Upper lobe of right lung (tissue), 1 donor: Measurements from ENCODE around the gene BPIFB1. TPM values are rescaled to one million over a fixed set of nuclear protein-coding genes. Genes with fewer than 3 reads are reported as not detected.

Experiments used
- ATAC-seq: fragments of 200-7000 bp; cut with Tn5 transposase; one replicate; pipeline ENCODE4 v1.9.1; 2020; ENCODE audit warnings: mild to moderate bottlenecking, moderate library complexity
- DNase-seq: peaks from one replicate; pipeline ENCODE4 v3.0.0-alpha.2; 2020
- H3K27ac ChIP-seq: fragments of 200-600 bp; one replicate; pipeline ENCODE4 v1.8.0; 2022
- H3K27me3 ChIP-seq: fragments of 200-600 bp; one replicate; pipeline ENCODE4 v1.8.0; 2022; ENCODE audit warnings: mild to moderate bottlenecking
- H3K36me3 ChIP-seq: fragments of 200-600 bp; one replicate; pipeline ENCODE4 v1.8.0; 2022
- H3K4me1 ChIP-seq: fragments of 200-600 bp; one replicate; pipeline ENCODE4 v1.8.0; 2022
- H3K4me3 ChIP-seq: fragments of 200-600 bp; one replicate; pipeline ENCODE4 v1.8.0; 2022; ENCODE audit warnings: mild to moderate bottlenecking
- H3K9me3 ChIP-seq: fragments of 200-600 bp; one replicate; pipeline ENCODE4 v1.8.0; 2022
- CTCF ChIP-seq: fragments of 200-600 bp; IDR thresholded peaks from one replicate; pipeline ENCODE4 v1.8.0; 2022; ENCODE audit warnings: antibody characterized with exemption
- intact Hi-C: fragments of 100-400 bp; cut with DNase I; formaldehyde crosslinking; loops from one replicate; pipeline ENCODE4 v1.11.0; 2022
- total RNA-seq: library from RNA; stranded (reverse); fragmentation: NEBNext Ultra II Directional; extraction: Animal tissue kit (Norgen Biotek cat#: 25700); gene quantifications from one replicate; pipeline ENCODE4 v1.2.1, GENCODE V29; 2021
- donor health status: DM: no; HTN: yes; CAD: no; lungs with severe emphysema.

The BPIFB1 gene
- total RNA-seq, 1 donor from 2014 or later: 0.67 TPM

DNA sequence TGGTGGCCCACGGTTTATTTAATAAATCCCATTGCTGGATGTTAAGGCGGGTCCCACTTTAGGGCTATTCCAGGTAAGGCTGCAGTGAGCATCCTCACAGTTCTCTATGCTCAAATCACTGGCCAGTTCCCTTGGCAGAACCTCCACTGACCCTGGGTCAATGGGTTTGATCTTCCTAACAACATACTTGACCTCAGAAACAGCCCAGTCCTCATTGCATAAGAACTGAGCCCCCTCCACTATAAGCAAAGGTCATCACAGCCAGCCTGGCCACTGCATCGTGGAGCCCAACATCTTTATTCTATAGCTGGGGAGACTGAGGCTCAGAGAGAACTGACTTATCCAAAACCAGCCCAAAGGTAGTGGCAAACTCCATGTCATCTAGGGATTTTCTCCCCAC is 4.3 kb upstream of the BPIFB1 start:
- Histone ChIP-seq H3K4me3 (no peak overlapping the region), H3K27ac (no peak overlapping the region), H3K9me3 (no peaks in the 10 kb centered on the region), H3K27me3 (peaks cover 5% of the 10 kb centered on the region), H3K36me3 (no peaks in the 10 kb centered on the region), H3K4me1 (no peaks in the 10 kb centered on the region)
- intact Hi-C loops: no loop called here
- DNase-seq (no peak), ATAC-seq (no peak)
- TF ChIP-seq CTCF: no peak

- Histone ChIP-seq H3K36me3 (no peaks in the 10 kb centered on the region), H3K27me3 (peaks cover 5% of the 10 kb centered on the region), H3K9me3 (no peaks in the 10 kb centered on the region), H3K4me3 (no peak overlapping the region), H3K27ac (no peak overlapping the region), H3K4me1 (no peaks in the 10 kb centered on the region)
- DNase-seq (no peak), ATAC-seq (no peak)
- TF ChIP-seq CTCF: no peak
- intact Hi-C loops: no loop called here
Measured at GRCh38 chr20:33279261-33279910, 3.6 kb upstream of the BPIFB1 start.

- H3K27ac ChIP-seq: no peak overlapping the region
- ATAC-seq (no peak), DNase-seq (no peak)
- peaks cover 5% of the 10 kb centered on the region for H3K27me3 ChIP-seq
- H3K36me3 ChIP-seq: no peaks in the 10 kb centered on the region
- no peaks in the 10 kb centered on the region for H3K4me1 ChIP-seq
- no peak overlapping the region for H3K4me3 ChIP-seq
- H3K9me3 ChIP-seq: no peaks in the 10 kb centered on the region
- intact Hi-C loops: no loop called here
- no peak for TF ChIP-seq CTCF
Measured at GRCh38 chr20:33280000-33280680, 2.9 kb upstream of the BPIFB1 start.

DNA sequence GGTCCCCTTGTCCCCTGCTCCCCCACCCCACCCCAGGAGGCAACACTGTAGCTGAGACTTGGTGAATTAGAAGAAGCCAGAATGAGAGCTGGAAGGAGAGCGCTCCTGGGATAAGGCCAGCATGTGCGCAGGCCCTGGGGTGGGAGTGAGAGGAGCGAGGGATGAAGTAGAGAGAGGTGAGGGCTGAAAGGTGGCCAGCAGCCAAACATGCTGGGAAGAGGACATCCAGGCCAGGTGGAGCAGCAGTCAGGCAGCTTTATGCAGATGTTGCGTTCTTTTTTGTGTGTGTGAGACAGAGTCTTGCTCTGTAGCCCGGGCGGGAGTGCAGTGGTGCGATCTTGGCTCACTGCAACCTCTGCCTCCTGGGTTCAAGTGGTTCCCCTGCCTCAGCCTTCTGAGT is 2.2 kb upstream of the BPIFB1 start:
- H3K4me1 ChIP-seq: no peaks in the 10 kb centered on the region
- no peaks in the 10 kb centered on the region for H3K36me3 ChIP-seq
- TF ChIP-seq CTCF: no peak
- H3K9me3 ChIP-seq: no peaks in the 10 kb centered on the region
- no peak for DNase-seq
- H3K27ac ChIP-seq: no peak overlapping the region
- intact Hi-C loops: no loop called here
- H3K4me3 ChIP-seq: no peak overlapping the region
- no peak for ATAC-seq
- H3K27me3 ChIP-seq: peaks cover 5% of the 10 kb centered on the region

GRCh38 chr20:33281550-33282146 is 1.4 kb upstream of the BPIFB1 start:
- Histone ChIP-seq H3K4me1 (no peaks in the 10 kb centered on the region), H3K27ac (no peak overlapping the region), H3K36me3 (no peaks in the 10 kb centered on the region), H3K27me3 (no peaks in the 10 kb centered on the region), H3K4me3 (no peak overlapping the region), H3K9me3 (no peaks in the 10 kb centered on the region)
- TF ChIP-seq CTCF: no peak
- DNase-seq (no peak), ATAC-seq (no peak)
- intact Hi-C loops: no loop called here
